Colonic mucosa (tissue), 4 donors: ENCODE data around the gene TSSK2. TPM values are rescaled to one million over a fixed set of nuclear protein-coding genes. Genes with fewer than 3 reads are reported as not detected.

Experiments
- DNase-seq: peaks from one replicate; pipeline ENCODE4 v3.0.0-alpha.2; 2020
- H3K27ac ChIP-seq: fragments of 200-600 bp; one replicate; pipeline ENCODE4 v1.8.0; 2021
- H3K27me3 ChIP-seq: fragments of 200-600 bp; one replicate; pipeline ENCODE4 v1.8.0; 2021
- H3K36me3 ChIP-seq: fragments of 200-600 bp; one replicate; pipeline ENCODE4 v1.8.0; 2021
- H3K4me1 ChIP-seq: fragments of 200-600 bp; one replicate; pipeline ENCODE4 v1.8.0; 2021; ENCODE audit warnings: mild to moderate bottlenecking
- H3K4me3 ChIP-seq: fragments of 200-600 bp; one replicate; pipeline ENCODE4 v1.8.0; 2021
- H3K9ac ChIP-seq, 2 donors: one replicate each; pipeline ENCODE4 v1.7.0; 2013; ENCODE audit warnings: control low read depth in 2 of 2, low read depth in 2 of 2, low read length in 2 of 2
- H3K9me3 ChIP-seq: fragments of 200-600 bp; one replicate; pipeline ENCODE4 v1.8.0; 2021
- intact Hi-C: fragments of 100-400 bp; cut with DNase I; formaldehyde crosslinking; loops from one replicate; pipeline ENCODE4 v1.14.1; 2022
- total RNA-seq, 2 donors: library from RNA; stranded (reverse); fragmentation: NEBNext Ultra II Directional in 1 of 2; extraction: Animal tissue kit (Norgen Biotek cat#: 25700) in 1 of 2; gene quantifications; one replicate each; pipeline ENCODE4 v1.2.1, GENCODE V29; 2021
- TF ChIP-seq, protein P1 (sequence below): fragments of 200-600 bp; IDR thresholded peaks from one replicate; pipeline ENCODE4 v1.8.0; 2022; ENCODE audit warnings: antibody characterized with exemption, mild to moderate bottlenecking
- donor health status: healthy.
- donor health status: DM: no; HTN: no; CAD: no.
- donor health status: DM: no; HTN: no; CAD: no.

Gene TSSK2
- total RNA-seq, 2 donors from 2014 or later = not detected

DNA sequence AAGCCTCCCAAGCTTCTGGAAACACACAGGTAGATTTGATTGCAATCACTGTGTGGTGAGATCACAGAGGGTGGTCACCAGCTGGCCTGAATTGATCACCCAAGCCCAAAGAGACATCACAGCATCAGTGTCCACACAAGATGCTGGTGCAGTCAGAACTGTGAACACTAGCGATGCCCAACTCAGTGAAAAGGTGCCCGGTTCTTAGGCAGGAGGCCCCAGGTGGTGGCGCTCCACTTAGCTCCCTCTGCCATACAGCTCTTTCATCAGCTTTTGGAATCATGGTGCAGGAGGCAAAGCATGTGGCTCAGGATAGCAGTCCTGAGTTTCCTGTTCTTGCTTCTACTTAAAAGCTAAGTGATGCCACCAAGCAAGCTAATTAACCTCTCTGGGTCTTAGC is 20.0 kb upstream of the TSSK2 start:
- H3K36me3 ChIP-seq = no peaks in the 10 kb centered on the region
- H3K9ac ChIP-seq = no peak overlapping the region
- no peak for DNase-seq
- TF ChIP-seq, protein P1, sequence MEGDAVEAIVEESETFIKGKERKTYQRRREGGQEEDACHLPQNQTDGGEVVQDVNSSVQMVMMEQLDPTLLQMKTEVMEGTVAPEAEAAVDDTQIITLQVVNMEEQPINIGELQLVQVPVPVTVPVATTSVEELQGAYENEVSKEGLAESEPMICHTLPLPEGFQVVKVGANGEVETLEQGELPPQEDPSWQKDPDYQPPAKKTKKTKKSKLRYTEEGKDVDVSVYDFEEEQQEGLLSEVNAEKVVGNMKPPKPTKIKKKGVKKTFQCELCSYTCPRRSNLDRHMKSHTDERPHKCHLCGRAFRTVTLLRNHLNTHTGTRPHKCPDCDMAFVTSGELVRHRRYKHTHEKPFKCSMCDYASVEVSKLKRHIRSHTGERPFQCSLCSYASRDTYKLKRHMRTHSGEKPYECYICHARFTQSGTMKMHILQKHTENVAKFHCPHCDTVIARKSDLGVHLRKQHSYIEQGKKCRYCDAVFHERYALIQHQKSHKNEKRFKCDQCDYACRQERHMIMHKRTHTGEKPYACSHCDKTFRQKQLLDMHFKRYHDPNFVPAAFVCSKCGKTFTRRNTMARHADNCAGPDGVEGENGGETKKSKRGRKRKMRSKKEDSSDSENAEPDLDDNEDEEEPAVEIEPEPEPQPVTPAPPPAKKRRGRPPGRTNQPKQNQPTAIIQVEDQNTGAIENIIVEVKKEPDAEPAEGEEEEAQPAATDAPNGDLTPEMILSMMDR = no peak
- H3K27me3 ChIP-seq = no peaks in the 10 kb centered on the region
- H3K4me3 ChIP-seq = no peak overlapping the region
- H3K4me1 ChIP-seq = peaks cover 10% of the 10 kb centered on the region
- intact Hi-C loops = no loop called here
- no peak overlapping the region for H3K27ac ChIP-seq
- no peaks in the 10 kb centered on the region for H3K9me3 ChIP-seq

DNA sequence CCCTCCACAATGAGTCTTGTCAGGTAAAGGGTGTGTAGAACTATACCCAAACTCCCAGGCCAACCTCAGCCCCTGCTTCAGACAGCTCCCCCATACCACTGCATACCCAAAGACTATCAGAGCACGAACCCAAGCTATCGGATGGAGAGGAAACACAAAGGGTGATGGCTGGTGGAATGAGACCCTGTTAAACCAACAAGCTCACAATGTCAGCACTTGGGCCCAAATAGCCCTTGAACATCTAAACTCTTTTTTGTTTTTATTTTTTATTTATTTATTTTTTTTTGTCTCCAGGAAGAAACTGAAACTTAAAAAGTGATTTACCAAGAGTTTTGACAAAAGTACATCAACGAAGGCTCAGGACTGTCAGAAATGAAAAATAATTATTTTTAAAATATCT is 19.5 kb upstream of the TSSK2 start:
- no peaks in the 10 kb centered on the region for H3K27me3 ChIP-seq
- no peak overlapping the region for H3K9ac ChIP-seq
- no peak for DNase-seq
- no peaks in the 10 kb centered on the region for H3K9me3 ChIP-seq
- H3K36me3 ChIP-seq = no peaks in the 10 kb centered on the region
- H3K4me1 ChIP-seq = peaks cover 13% of the 10 kb centered on the region
- TF ChIP-seq, protein P1 = no peak
- H3K27ac ChIP-seq = no peak overlapping the region
- intact Hi-C loops = no loop called here
- H3K4me3 ChIP-seq = no peak overlapping the region

DNA sequence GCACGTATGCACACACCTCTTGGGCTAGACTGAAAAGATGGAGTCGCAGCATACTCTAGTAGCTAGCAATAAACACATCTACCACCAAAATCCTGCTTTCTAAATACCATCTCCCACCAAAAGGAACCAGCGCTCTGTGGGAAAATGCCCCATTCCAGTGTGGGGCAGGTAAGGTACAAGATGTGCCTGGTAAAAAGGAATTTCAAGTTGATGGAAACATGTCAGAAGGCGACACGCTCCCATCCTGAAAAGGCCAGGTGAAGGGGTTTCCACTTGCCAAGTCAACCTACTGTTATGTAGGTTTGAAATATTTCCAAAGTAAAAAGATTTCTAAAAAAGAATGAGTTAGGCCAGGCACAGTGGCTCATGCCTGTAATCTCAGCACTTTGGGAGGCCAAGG is 17.7 kb upstream of the TSSK2 start:
- TF ChIP-seq, protein P1 = no peak
- H3K9me3 ChIP-seq = no peaks in the 10 kb centered on the region
- no peak for DNase-seq
- no peak overlapping the region for H3K27ac ChIP-seq
- H3K9ac ChIP-seq = no peak overlapping the region
- H3K36me3 ChIP-seq = no peaks in the 10 kb centered on the region
- no peak overlapping the region for H3K4me3 ChIP-seq
- intact Hi-C loops = no loop called here
- H3K4me1 ChIP-seq = peaks cover 25% of the 10 kb centered on the region
- H3K27me3 ChIP-seq = no peaks in the 10 kb centered on the region

DNA sequence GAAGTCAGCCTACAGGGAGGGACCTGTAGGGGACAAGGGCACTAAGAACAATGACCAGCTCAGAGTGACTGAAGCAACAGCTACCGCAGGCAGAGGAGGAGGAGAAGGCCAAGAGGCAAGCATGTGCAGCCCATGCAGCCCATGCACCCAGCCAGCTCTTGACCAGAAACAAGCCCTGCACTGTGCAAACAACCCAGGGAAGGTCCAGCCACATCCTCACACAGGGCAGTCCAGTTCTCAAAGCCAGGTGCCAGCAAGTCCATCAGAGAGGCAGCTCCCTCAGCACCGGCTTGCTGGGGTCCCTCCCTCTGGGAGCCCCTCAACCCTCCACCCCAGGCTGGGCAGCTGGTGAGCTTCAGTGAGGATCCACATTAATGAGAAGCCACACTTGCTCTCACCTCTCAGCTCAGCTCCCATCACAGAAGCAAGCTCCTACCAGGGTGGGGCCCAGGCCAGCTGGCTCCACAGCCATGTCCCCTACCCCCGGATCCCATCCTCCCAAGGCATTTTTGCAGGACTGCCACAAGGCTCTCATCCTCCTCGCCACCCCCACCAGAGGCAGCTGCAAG is 16.0 kb upstream of the TSSK2 start:
- Histone ChIP-seq H3K27me3 (no peaks in the 10 kb centered on the region), H3K27ac (no peak overlapping the region), H3K4me1 (peaks cover 20% of the 10 kb centered on the region), H3K36me3 (no peaks in the 10 kb centered on the region), H3K4me3 (no peak overlapping the region), H3K9ac (no peak overlapping the region), H3K9me3 (no peaks in the 10 kb centered on the region)
- TF ChIP-seq, protein P1 = no peak
- intact Hi-C loops = no loop called here
- DNase-seq = no peak

DNA sequence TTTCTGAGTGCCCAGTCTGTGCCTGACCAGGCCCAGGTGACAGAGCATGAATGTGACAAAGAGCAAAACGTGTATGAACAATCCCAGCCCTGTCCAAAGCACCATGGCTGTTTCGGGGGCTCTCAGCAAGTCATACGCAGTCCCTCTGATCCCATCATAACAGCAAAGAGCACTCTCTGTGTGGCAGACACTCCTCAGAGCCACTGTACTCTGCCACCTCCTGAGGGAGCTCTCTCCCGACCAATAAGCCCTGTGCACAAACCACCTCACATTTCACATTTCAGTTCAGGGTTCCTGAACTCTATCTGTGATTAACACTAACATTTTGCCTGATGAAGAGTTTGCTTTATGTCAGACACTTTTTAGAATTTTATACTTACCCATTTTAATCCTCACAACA is 15.5 kb upstream of the TSSK2 start:
- H3K4me3 ChIP-seq = no peak overlapping the region
- no peaks in the 10 kb centered on the region for H3K36me3 ChIP-seq
- TF ChIP-seq, protein P1 = no peak
- H3K9ac ChIP-seq = no peak overlapping the region
- H3K9me3 ChIP-seq = no peaks in the 10 kb centered on the region
- intact Hi-C loops = no loop called here
- H3K27ac ChIP-seq = no peak overlapping the region
- DNase-seq = no peak
- H3K4me1 ChIP-seq = peaks cover 20% of the 10 kb centered on the region
- H3K27me3 ChIP-seq = no peaks in the 10 kb centered on the region
